PFSK-1 (cell line): Measurements from ENCODE around the gene NSMCE1.

Source experiments
- FOXP2 ChIP-seq: optimal IDR thresholded peaks from 2 replicates; pipeline ENCODE3; 2011; ENCODE audit warnings: borderline replicate concordance, control low read depth, inconsistent platforms; ENCODE audit not compliant: insufficient read depth; ENCODE audit errors: extremely low read length, extremely low read depth
- POLR2AphosphoS5 ChIP-seq: IDR thresholded peaks from 2 replicates; pipeline ENCODE4 v1.6.1; 2012; ENCODE audit warnings: low read depth, mild to moderate bottlenecking, control low read depth, low read length, moderate library complexity
- TAF1 ChIP-seq: IDR thresholded peaks from 2 replicates; pipeline ENCODE4 v1.6.1; 2012; ENCODE audit warnings: low read length, control low read depth, borderline replicate concordance; ENCODE audit not compliant: insufficient read depth

GRCh38 chr16:27257271-27257670 lies 11.3 kb downstream of the NSMCE1 start:
- TF ChIP-seq FOXP2 (no peak), POLR2AphosphoS5 (no peak), TAF1 (no peak)
